22Rv1 (cell line): ENCODE measurements around the gene CCDC78.

Source experiments
- H3K27ac ChIP-seq: fragments of 450-650 bp; 2 replicates; pipeline ENCODE4 v1.5.1; 2017
- CTCF ChIP-seq: fragments of 450-650 bp; IDR thresholded peaks from 2 replicates; pipeline ENCODE4 v1.5.1; 2017; ENCODE audit warnings: mild to moderate bottlenecking
- ZFX ChIP-seq: fragments of 450-650 bp; IDR thresholded peaks from 2 replicates; pipeline ENCODE4 v1.6.1; 2017; ENCODE audit warnings: antibody characterized with exemption, borderline replicate concordance

Gene CCDC78

DNA sequence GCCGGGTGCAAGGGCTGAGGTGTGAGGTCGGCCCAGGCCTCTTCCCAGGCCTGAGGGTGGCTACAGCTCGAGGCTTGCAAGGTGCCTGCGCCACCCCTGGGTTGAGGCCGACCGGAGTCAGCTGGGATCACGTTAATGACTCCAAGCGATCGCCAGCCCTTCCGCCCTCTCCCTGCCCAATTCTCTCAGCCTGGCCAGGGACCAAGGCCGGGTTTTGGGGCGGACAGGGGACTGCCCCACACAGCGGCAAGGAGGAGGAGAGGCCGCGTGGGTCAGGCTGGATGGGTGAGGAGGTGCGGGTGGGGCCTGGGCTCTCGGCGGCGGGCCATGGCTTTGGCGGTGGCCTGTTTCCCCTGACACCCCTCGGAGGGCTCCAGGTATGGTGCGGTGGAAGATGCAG, 32.9 kb downstream of the CCDC78 start:
- peak overlapping the region; percentile 98 for H3K27ac ChIP-seq
- TF ChIP-seq CTCF (no peak), ZFX (no peak)

- H3K27ac ChIP-seq, result peak overlapping the region; percentile 98
- TF ChIP-seq CTCF, result no peak
- no peak for TF ChIP-seq ZFX
Measured at GRCh38 chr16:692356-693108, 33.7 kb downstream of the CCDC78 start.

- H3K27ac ChIP-seq, result peak overlapping the region; percentile 98
Measured at GRCh38 chr16:691242-691641, 35.0 kb downstream of the CCDC78 start.

GRCh38 chr16:689175-689897, 36.9 kb downstream of the CCDC78 start:
- TF ChIP-seq CTCF, result no peak
- TF ChIP-seq ZFX, result no peak
- H3K27ac ChIP-seq, result peak overlapping the region; percentile 98

DNA sequence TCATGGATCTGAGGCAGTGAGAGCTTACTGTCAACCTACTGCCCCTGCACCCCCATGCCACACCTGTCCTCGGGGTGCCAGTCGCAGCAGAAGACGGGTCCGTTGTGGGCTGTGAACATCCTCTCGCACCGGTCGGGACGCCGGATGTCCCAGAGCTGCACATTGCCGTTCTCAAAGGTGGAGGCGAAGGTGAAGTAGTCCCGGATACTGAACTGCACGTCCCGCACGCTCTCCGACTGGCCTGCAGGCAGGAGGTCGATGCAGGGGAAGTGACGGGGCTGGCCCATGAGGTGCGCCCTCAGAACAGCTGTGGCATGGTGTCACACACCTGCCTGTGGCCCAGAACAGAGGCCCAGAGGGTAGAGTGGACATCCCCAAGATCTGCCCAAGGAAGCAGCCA, 38.7 kb downstream of the CCDC78 start:
- no peak for TF ChIP-seq ZFX
- TF ChIP-seq CTCF, result no peak
- H3K27ac ChIP-seq, result peak overlapping the region; percentile 98; the same call in 1 of the 2 replicates

GRCh38 chr16:686459-687260, 39.6 kb downstream of the CCDC78 start:
- H3K27ac ChIP-seq, result peak overlapping the region; percentile 98
- no peak for TF ChIP-seq ZFX
- no peak for TF ChIP-seq CTCF

- no peak for TF ChIP-seq ZFX
- peak; percentile 90 for TF ChIP-seq CTCF
- peak overlapping the region; percentile 98 for H3K27ac ChIP-seq
Measured at GRCh38 chr16:685967-686366, 40.3 kb downstream of the CCDC78 start.
